Lower leg skin (tissue), 4 donors: Measurements from ENCODE around the gene C21orf91. TPM values are rescaled to one million over a fixed set of nuclear protein-coding genes. Genes with fewer than 3 reads are reported as not detected.

ENCODE experiments used
- DNase-seq, 2 donors: peaks; one replicate each; pipeline ENCODE4 v3.0.0-alpha.2; 2019; ENCODE audit warnings: low spot score in 2 of 2
- H3K4me3 ChIP-seq: fragments of 200-600 bp; sonication (generic); 2 replicates; pipeline ENCODE4 v1.5.1; 2017; ENCODE audit warnings: mild to moderate bottlenecking, low read depth; ENCODE audit not compliant: poor library complexity, severe bottlenecking
- CTCF ChIP-seq, 3 donors: fragments of 450-650 bp; IDR thresholded peaks; one replicate each; pipeline ENCODE4 v1.5.1; 2016; ENCODE audit warnings: antibody characterized with exemption in 3 of 3, mild to moderate bottlenecking in 3 of 3, moderate library complexity in 2 of 3
- POLR2A ChIP-seq, 2 donors: fragments of 450-650 bp; IDR thresholded peaks; one replicate each; pipeline ENCODE4 v1.6.1; 2016 to 2017; ENCODE audit warnings: antibody characterized with exemption in 2 of 2, mild to moderate bottlenecking in 1 of 2, moderate library complexity in 1 of 2
- WGBS, 2 donors: methylation state at CpG; one replicate each; pipeline ENCODE4 v1.1.5; 2018; 5-methylcytosine and 5-hydroxymethylcytosine counted together
- intact Hi-C: fragments of 100-400 bp; cut with DNase I; formaldehyde crosslinking; loops from one replicate; pipeline ENCODE4 v1.15.0; 2023; ENCODE audit warnings: low total_unique reads
- total RNA-seq, 4 donors: library from RNA; depleted of rRNA; stranded (reverse); fragments of >200 nt; gene quantifications; one replicate each; pipeline ENCODE4 v1.1.0, GENCODE V29; 2016

C21orf91 gene
- total RNA-seq, 4 donors from 2014 or later, result 14.1 to 24.5 (median 17.2) TPM

- 88 to 89% methylated on average over 2 of the region's 2 CpGs for WGBS, 2 donors
- intact Hi-C loops, result no loop called here
- H3K4me3 ChIP-seq, result no peak overlapping the region
- TF ChIP-seq CTCF (IDR thresholded peaks at IDR 0.05), result no peak
- TF ChIP-seq POLR2A (IDR thresholded peaks at IDR 0.05), result no peak
- no peak for DNase-seq
Measured at GRCh38 chr21:17797967-17798366, 21.2 kb downstream of the C21orf91 start.

GRCh38 chr21:17796503-17796902 is 22.7 kb downstream of the C21orf91 start:
- DNase-seq, result no peak
- no peak overlapping the region for H3K4me3 ChIP-seq
- no peak for TF ChIP-seq CTCF (IDR thresholded peaks at IDR 0.05)
- TF ChIP-seq POLR2A (IDR thresholded peaks at IDR 0.05), result no peak
- WGBS, 2 donors, result 97 to 100% methylated on average over 1 of the region's 1 CpG
- intact Hi-C loops, result no loop called here

- no peak for DNase-seq
- intact Hi-C loops, result no loop called here
- no peak overlapping the region for H3K4me3 ChIP-seq
- TF ChIP-seq CTCF (IDR thresholded peaks at IDR 0.05), result no peak
- TF ChIP-seq POLR2A (IDR thresholded peaks at IDR 0.05), result no peak
- 83 to 89% methylated on average over 1 of the region's 1 CpG for WGBS, 2 donors
Measured at GRCh38 chr21:17796037-17796403, 23.1 kb downstream of the C21orf91 start.

- TF ChIP-seq POLR2A (IDR thresholded peaks at IDR 0.05) (no peak), CTCF (IDR thresholded peaks at IDR 0.05) (no peak)
- intact Hi-C loops, result no loop called here
- H3K4me3 ChIP-seq, result no peak overlapping the region
- DNase-seq, result no peak
- 89 to 93% methylated on average over 6 of the region's 6 CpGs for WGBS, 2 donors
Measured at GRCh38 chr21:17795146-17796036, 23.8 kb downstream of the C21orf91 start.

- intact Hi-C loops, result no loop called here
- TF ChIP-seq CTCF (IDR thresholded peaks at IDR 0.05) (no peak), POLR2A (IDR thresholded peaks at IDR 0.05) (no peak)
- no peak for DNase-seq
- 78 to 86% methylated on average over 4 of the region's 4 CpGs for WGBS, 2 donors
- no peak overlapping the region for H3K4me3 ChIP-seq
Measured at GRCh38 chr21:17794518-17795145, 24.5 kb downstream of the C21orf91 start.
